Measurements from ENCODE around the gene TSPAN3. TPM values are rescaled to one million over a fixed set of nuclear protein-coding genes. Genes with fewer than 3 reads are reported as not detected.

The TSPAN3 gene
- total RNA-seq, 1 experiment from 2014 or later: 205 TPM

- Histone ChIP-seq H3K9me3 (ENCODE audit: low read length) (no peaks in the 10 kb centered on the region), H3K27me3 (ENCODE audit: low read length) (no peaks in the 10 kb centered on the region), H3K79me2 (ENCODE audit: low read length) (no peaks in the 10 kb centered on the region), H3K4me2 (ENCODE audit: low read depth, low read length, poor library complexity, severe bottlenecking) (no peak overlapping the region), H4K20me1 (ENCODE audit: insufficient read depth, low read depth, low read length) (no peaks in the 10 kb centered on the region), H3K9me2 (replicated peaks; ENCODE audit: insufficient read depth, low read length) (no peaks in the 10 kb centered on the region), H3K27ac (ENCODE audit: low read length) (no peak overlapping the region), H3K36me3 (ENCODE audit: insufficient read depth, low read length) (no peaks in the 10 kb centered on the region), H3K9ac (ENCODE audit: low read length) (no peak overlapping the region), H2AFZ (ENCODE audit: low read length) (no peak overlapping the region), H3K4me3 (ENCODE audit: low read length) (no peak overlapping the region), H3K4me1 (ENCODE audit: low read length) (peaks cover 4% of the 10 kb centered on the region; the same call in 1 of the 2 replicates)
- no peak for DNase-seq
These were observed 5.5 kb upstream of the TSPAN3 start for GRCh38 chr15:77076323-77076915.

- no peak overlapping the region for H3K4me2 ChIP-seq (ENCODE audit: low read depth, low read length, poor library complexity, severe bottlenecking)
- H3K27me3 ChIP-seq (ENCODE audit: low read length): no peaks in the 10 kb centered on the region
- H3K9ac ChIP-seq (ENCODE audit: low read length): no peak overlapping the region
- no peaks in the 10 kb centered on the region for H3K9me3 ChIP-seq (ENCODE audit: low read length)
- H4K20me1 ChIP-seq (ENCODE audit: insufficient read depth, low read depth, low read length): no peaks in the 10 kb centered on the region
- H3K36me3 ChIP-seq (ENCODE audit: insufficient read depth, low read length): no peaks in the 10 kb centered on the region
- no peak overlapping the region for H3K4me3 ChIP-seq (ENCODE audit: low read length)
- no peak overlapping the region for H3K27ac ChIP-seq (ENCODE audit: low read length)
- H3K4me1 ChIP-seq (ENCODE audit: low read length): peaks cover 8% of the 10 kb centered on the region
- H2AFZ ChIP-seq (ENCODE audit: low read length): no peak overlapping the region
- H3K9me2 ChIP-seq (replicated peaks; ENCODE audit: insufficient read depth, low read length): no peaks in the 10 kb centered on the region
- DNase-seq: no peak
- H3K79me2 ChIP-seq (ENCODE audit: low read length): peaks cover under 1% of the 10 kb centered on the region; the same call in 1 of the 2 replicates
These were observed 4.6 kb upstream of the TSPAN3 start for GRCh38 chr15:77075528-77075927.

GRCh38 chr15:77074350-77074749 is 3.4 kb upstream of the TSPAN3 start:
- H3K4me1 ChIP-seq (ENCODE audit: low read length): peaks cover 13% of the 10 kb centered on the region
- no peak overlapping the region for H3K27ac ChIP-seq (ENCODE audit: low read length)
- no peak overlapping the region for H2AFZ ChIP-seq (ENCODE audit: low read length)
- no peak overlapping the region for H3K4me3 ChIP-seq (ENCODE audit: low read length)
- H3K9ac ChIP-seq (ENCODE audit: low read length): no peak overlapping the region
- peaks cover 7% of the 10 kb centered on the region; the same call in 1 of the 2 replicates for H4K20me1 ChIP-seq (ENCODE audit: insufficient read depth, low read depth, low read length)
- H3K36me3 ChIP-seq (ENCODE audit: insufficient read depth, low read length): 0 out of 2 replicates have a peak, but pooled peaks cover 4% of the 10 kb centered on the region
- no peak overlapping the region for H3K4me2 ChIP-seq (ENCODE audit: low read depth, low read length, poor library complexity, severe bottlenecking)
- peaks cover 12% of the 10 kb centered on the region for H3K79me2 ChIP-seq (ENCODE audit: low read length)
- no peak for DNase-seq
- no peaks in the 10 kb centered on the region for H3K9me2 ChIP-seq (replicated peaks; ENCODE audit: insufficient read depth, low read length)
- H3K27me3 ChIP-seq (ENCODE audit: low read length): no peaks in the 10 kb centered on the region
- H3K9me3 ChIP-seq (ENCODE audit: low read length): no peaks in the 10 kb centered on the region

- no peak overlapping the region; the same call in 1 of the 2 replicates for H3K4me3 ChIP-seq (ENCODE audit: low read length)
- H3K9ac ChIP-seq (ENCODE audit: low read length): peak overlapping the region; percentile 78
- peak overlapping the region; percentile 51 for H3K4me2 ChIP-seq (ENCODE audit: low read depth, low read length, poor library complexity, severe bottlenecking)
- no peaks in the 10 kb centered on the region for H3K27me3 ChIP-seq (ENCODE audit: low read length)
- DNase-seq: no peak
- H3K27ac ChIP-seq (ENCODE audit: low read length): no peak overlapping the region
- peak overlapping the region; percentile 66; the same call in 1 of the 2 replicates for H2AFZ ChIP-seq (ENCODE audit: low read length)
- peaks cover 7% of the 10 kb centered on the region; the same call in 1 of the 2 replicates for H4K20me1 ChIP-seq (ENCODE audit: insufficient read depth, low read depth, low read length)
- H3K36me3 ChIP-seq (ENCODE audit: insufficient read depth, low read length): 0 out of 2 replicates have a peak, but pooled peaks cover 8% of the 10 kb centered on the region
- H3K9me2 ChIP-seq (replicated peaks; ENCODE audit: insufficient read depth, low read length): no peaks in the 10 kb centered on the region
- peaks cover 41% of the 10 kb centered on the region for H3K4me1 ChIP-seq (ENCODE audit: low read length)
- H3K9me3 ChIP-seq (ENCODE audit: low read length): no peaks in the 10 kb centered on the region
- peaks cover 40% of the 10 kb centered on the region for H3K79me2 ChIP-seq (ENCODE audit: low read length)
These were observed 655 bp upstream of the TSPAN3 start for GRCh38 chr15:77071305-77072223.

- Histone ChIP-seq H3K4me3 (ENCODE audit: low read length) (peak overlapping the region; percentile 74), H4K20me1 (ENCODE audit: insufficient read depth, low read depth, low read length) (peaks cover 7% of the 10 kb centered on the region; the same call in 1 of the 2 replicates), H3K79me2 (ENCODE audit: low read length) (peaks cover 54% of the 10 kb centered on the region), H3K36me3 (ENCODE audit: insufficient read depth, low read length) (0 out of 2 replicates have a peak, but pooled peaks cover 8% of the 10 kb centered on the region), H3K9me3 (ENCODE audit: low read length) (no peaks in the 10 kb centered on the region), H3K4me2 (ENCODE audit: low read depth, low read length, poor library complexity, severe bottlenecking) (peak overlapping the region; percentile 89), H3K9me2 (replicated peaks; ENCODE audit: insufficient read depth, low read length) (no peaks in the 10 kb centered on the region), H3K9ac (ENCODE audit: low read length) (peak overlapping the region; percentile 78), H3K27me3 (ENCODE audit: low read length) (no peaks in the 10 kb centered on the region), H3K4me1 (ENCODE audit: low read length) (peaks cover 38% of the 10 kb centered on the region), H2AFZ (ENCODE audit: low read length) (no peak overlapping the region), H3K27ac (ENCODE audit: low read length) (peak overlapping the region; percentile 75)
- no peak for DNase-seq
These were observed 772 bp downstream of the TSPAN3 start for GRCh38 chr15:77070180-77070494.

- Histone ChIP-seq H3K4me1 (ENCODE audit: low read length) (peaks cover 38% of the 10 kb centered on the region), H3K9me3 (ENCODE audit: low read length) (no peaks in the 10 kb centered on the region), H3K4me2 (ENCODE audit: low read depth, low read length, poor library complexity, severe bottlenecking) (peak overlapping the region; percentile 89), H3K9me2 (replicated peaks; ENCODE audit: insufficient read depth, low read length) (no peaks in the 10 kb centered on the region), H3K27ac (ENCODE audit: low read length) (peak overlapping the region; percentile 75), H3K36me3 (ENCODE audit: insufficient read depth, low read length) (0 out of 2 replicates have a peak, but pooled peaks cover 8% of the 10 kb centered on the region), H2AFZ (ENCODE audit: low read length) (no peak overlapping the region), H3K9ac (ENCODE audit: low read length) (peak overlapping the region; percentile 78), H3K79me2 (ENCODE audit: low read length) (peaks cover 59% of the 10 kb centered on the region), H3K27me3 (ENCODE audit: low read length) (no peaks in the 10 kb centered on the region), H4K20me1 (ENCODE audit: insufficient read depth, low read depth, low read length) (peaks cover 7% of the 10 kb centered on the region; the same call in 1 of the 2 replicates), H3K4me3 (ENCODE audit: low read length) (peak overlapping the region; percentile 74)
- DNase-seq: no peak
These were observed 1.3 kb downstream of the TSPAN3 start for GRCh38 chr15:77069521-77070121.

- Histone ChIP-seq H3K9me3 (ENCODE audit: low read length) (no peaks in the 10 kb centered on the region), H4K20me1 (ENCODE audit: insufficient read depth, low read depth, low read length) (peaks cover 7% of the 10 kb centered on the region; the same call in 1 of the 2 replicates), H3K27me3 (ENCODE audit: low read length) (no peaks in the 10 kb centered on the region), H2AFZ (ENCODE audit: low read length) (no peak overlapping the region), H3K4me1 (ENCODE audit: low read length) (peaks cover 43% of the 10 kb centered on the region), H3K9me2 (replicated peaks; ENCODE audit: insufficient read depth, low read length) (no peaks in the 10 kb centered on the region), H3K79me2 (ENCODE audit: low read length) (peaks cover 69% of the 10 kb centered on the region), H3K4me3 (ENCODE audit: low read length) (0 out of 2 replicates have a peak overlapping the region, but pooled peaks have one; percentile 74), H3K36me3 (ENCODE audit: insufficient read depth, low read length) (0 out of 2 replicates have a peak, but pooled peaks cover 8% of the 10 kb centered on the region), H3K9ac (ENCODE audit: low read length) (0 out of 2 replicates have a peak overlapping the region, but pooled peaks have one; percentile 39), H3K27ac (ENCODE audit: low read length) (peak overlapping the region; percentile 75), H3K4me2 (ENCODE audit: low read depth, low read length, poor library complexity, severe bottlenecking) (peak overlapping the region; percentile 89)
- no peak for DNase-seq
These were observed 2.3 kb downstream of the TSPAN3 start for GRCh38 chr15:77068633-77069032.

All from Karpas-422 (cell line).